ENCODE data around the gene RTKN2.

Gene RTKN2

DNA sequence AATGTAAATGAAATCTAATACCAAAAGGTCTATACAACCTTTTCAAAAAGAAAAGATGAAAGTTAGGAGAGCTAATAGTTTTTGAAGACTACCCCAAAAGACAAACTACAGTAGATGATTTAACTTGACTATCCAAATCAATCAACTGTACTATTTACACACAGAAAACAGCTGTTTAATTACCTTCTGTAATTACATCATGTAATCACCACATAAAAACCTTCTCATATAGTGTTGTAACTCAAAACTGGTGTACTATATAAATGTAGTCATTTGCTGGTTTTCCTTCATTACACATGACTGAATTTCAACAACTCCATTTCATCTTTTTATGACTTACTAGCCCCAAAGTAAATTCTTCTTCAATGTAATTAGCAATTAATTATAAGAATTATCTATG, 4.5 kb downstream of the RTKN2 start:
- TF ChIP-seq, protein P1, sequence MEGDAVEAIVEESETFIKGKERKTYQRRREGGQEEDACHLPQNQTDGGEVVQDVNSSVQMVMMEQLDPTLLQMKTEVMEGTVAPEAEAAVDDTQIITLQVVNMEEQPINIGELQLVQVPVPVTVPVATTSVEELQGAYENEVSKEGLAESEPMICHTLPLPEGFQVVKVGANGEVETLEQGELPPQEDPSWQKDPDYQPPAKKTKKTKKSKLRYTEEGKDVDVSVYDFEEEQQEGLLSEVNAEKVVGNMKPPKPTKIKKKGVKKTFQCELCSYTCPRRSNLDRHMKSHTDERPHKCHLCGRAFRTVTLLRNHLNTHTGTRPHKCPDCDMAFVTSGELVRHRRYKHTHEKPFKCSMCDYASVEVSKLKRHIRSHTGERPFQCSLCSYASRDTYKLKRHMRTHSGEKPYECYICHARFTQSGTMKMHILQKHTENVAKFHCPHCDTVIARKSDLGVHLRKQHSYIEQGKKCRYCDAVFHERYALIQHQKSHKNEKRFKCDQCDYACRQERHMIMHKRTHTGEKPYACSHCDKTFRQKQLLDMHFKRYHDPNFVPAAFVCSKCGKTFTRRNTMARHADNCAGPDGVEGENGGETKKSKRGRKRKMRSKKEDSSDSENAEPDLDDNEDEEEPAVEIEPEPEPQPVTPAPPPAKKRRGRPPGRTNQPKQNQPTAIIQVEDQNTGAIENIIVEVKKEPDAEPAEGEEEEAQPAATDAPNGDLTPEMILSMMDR (IDR thresholded peaks at IDR 0.05; ENCODE audit: control insufficient read depth, insufficient read depth, low read depth, low read length, missing control alignments) = no peak
- no peak overlapping the region for H3K4me3 ChIP-seq (ENCODE audit: control insufficient read depth, low read depth, low read length)
- DNase-seq (ENCODE audit: low read depth) = no peak

GRCh38 chr10:62261666-62262065, 7.0 kb downstream of the RTKN2 start:
- no peak overlapping the region for H3K4me3 ChIP-seq (ENCODE audit: control insufficient read depth, low read depth, low read length)
- TF ChIP-seq, protein P1 (IDR thresholded peaks at IDR 0.05; ENCODE audit: control insufficient read depth, insufficient read depth, low read depth, low read length, missing control alignments) = no peak
- DNase-seq (ENCODE audit: low read depth) = peak; percentile 8

GRCh38 chr10:62259998-62260397, 8.6 kb downstream of the RTKN2 start:
- TF ChIP-seq, protein P1 (IDR thresholded peaks at IDR 0.05; ENCODE audit: control insufficient read depth, insufficient read depth, low read depth, low read length, missing control alignments) = no peak
- H3K4me3 ChIP-seq (ENCODE audit: control insufficient read depth, low read depth, low read length) = no peak overlapping the region
- no peak for DNase-seq (ENCODE audit: low read depth)

DNA sequence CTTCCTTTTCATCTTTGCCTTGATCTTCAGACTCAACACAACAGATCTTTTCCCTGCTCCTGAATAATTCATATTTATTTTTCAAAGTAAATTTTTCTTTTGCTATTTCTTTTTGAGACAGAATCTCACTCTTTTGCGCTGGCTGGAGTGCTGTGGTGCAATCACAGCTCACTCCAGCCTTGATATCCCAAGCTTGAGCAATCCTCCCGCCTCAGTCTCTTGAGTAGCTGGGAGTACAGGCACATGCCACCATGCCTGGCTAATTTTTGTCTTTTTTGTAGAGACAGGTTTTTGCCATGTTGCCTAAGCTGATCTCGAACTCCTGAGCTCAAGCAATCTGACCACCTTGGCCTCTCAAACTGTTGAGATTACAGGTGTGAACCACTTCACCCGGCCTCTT, 9.2 kb downstream of the RTKN2 start:
- H3K4me3 ChIP-seq (ENCODE audit: control insufficient read depth, low read depth, low read length) = no peak overlapping the region
- no peak for DNase-seq (ENCODE audit: low read depth)
- TF ChIP-seq, protein P1 (IDR thresholded peaks at IDR 0.05; ENCODE audit: control insufficient read depth, insufficient read depth, low read depth, low read length, missing control alignments) = no peak

- no peak overlapping the region for H3K4me3 ChIP-seq (ENCODE audit: control insufficient read depth, low read depth, low read length)
- no peak for DNase-seq (ENCODE audit: low read depth)
- TF ChIP-seq, protein P1 (IDR thresholded peaks at IDR 0.05; ENCODE audit: control insufficient read depth, insufficient read depth, low read depth, low read length, missing control alignments) = no peak
Measured at GRCh38 chr10:62258926-62259325, 9.7 kb downstream of the RTKN2 start.

DNA sequence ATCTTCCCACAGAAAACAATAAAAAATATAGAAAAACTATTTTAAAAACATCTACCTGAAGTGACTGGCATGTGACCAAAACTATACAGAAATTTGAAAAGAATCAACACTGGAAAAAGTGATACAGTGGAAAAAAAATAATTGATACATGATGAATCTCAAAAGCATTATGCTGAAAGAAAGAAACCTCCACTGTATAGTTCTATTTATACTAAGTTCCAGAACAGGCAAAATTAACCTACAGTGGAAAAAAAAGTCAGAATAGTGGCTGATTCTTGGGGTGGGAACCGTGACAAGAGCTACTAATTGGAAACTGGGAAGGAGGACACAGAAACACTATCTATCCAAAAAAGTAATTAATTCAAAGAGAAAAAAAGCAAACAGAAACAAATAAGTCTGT, 14.9 kb downstream of the RTKN2 start:
- no peak overlapping the region for H3K4me3 ChIP-seq (ENCODE audit: control insufficient read depth, low read depth, low read length)
- TF ChIP-seq, protein P1 (IDR thresholded peaks at IDR 0.05; ENCODE audit: control insufficient read depth, insufficient read depth, low read depth, low read length, missing control alignments) = no peak
- DNase-seq (ENCODE audit: low read depth) = no peak

DNA sequence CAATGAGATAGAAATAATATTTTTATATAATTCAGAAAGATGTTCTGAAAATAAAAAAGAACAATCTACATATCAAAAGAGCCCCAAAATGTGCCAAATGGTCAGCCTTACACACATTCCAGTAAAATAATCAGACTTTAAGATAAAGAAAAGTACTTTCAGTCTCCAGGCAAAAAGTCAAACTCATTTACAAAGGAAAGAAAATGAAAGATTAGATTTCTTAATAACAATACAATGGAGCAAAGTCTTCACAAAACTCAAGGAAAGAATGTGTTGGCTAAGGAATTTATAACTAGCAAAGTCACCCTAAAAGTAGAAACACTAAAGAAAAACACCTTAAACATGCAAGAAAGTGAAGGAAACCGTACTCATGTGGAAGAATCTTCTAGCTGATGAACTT, 16.6 kb downstream of the RTKN2 start:
- TF ChIP-seq, protein P1 (IDR thresholded peaks at IDR 0.05; ENCODE audit: control insufficient read depth, insufficient read depth, low read depth, low read length, missing control alignments) = no peak
- no peak overlapping the region for H3K4me3 ChIP-seq (ENCODE audit: control insufficient read depth, low read depth, low read length)
- no peak for DNase-seq (ENCODE audit: low read depth)
